ENCODE measurements around the gene ATIC.

The ATIC gene

GRCh38 chr2:215378045-215378444 is 66.2 kb downstream of the ATIC start:
- no peak for DNase-seq

DNA sequence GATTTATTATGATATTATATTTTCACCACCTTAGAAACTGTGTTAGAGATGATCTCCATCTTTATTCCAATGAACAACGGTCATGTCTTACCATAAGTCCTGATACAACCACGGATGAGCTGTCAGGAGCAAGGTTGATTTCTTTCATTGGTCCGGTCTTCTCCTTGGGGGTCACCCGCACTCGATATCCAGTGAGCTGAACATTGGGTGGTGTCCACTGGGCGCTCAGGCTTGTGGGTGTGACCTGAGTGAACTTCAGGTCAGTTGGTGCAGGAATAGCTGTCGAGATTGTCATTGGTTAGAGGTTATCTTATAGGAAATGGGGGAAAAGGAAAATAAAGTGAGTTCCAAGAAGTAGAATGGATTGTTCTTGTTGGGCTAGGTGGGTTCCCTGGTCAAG is 67.2 kb downstream of the ATIC start:
- no peak for DNase-seq

DNA sequence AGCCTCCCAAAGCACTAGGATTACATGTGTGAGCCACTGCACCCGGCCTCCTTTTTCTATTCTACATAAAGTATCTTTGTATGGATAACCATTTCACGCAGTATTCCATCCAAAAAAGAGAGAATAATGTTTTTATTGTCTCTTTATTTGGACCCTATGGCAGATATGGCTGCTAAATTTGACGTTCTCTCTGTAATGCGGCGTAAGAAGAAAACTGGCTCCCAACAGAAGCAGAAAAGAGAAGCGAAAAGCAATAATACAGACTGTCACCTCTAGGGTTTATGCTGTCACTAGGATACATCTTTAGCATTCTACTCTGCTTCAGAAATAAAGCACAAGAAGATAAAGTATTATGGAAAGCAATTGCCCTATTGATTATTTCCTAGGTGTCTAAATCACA is 68.1 kb downstream of the ATIC start:
- DNase-seq: no peak

DNA sequence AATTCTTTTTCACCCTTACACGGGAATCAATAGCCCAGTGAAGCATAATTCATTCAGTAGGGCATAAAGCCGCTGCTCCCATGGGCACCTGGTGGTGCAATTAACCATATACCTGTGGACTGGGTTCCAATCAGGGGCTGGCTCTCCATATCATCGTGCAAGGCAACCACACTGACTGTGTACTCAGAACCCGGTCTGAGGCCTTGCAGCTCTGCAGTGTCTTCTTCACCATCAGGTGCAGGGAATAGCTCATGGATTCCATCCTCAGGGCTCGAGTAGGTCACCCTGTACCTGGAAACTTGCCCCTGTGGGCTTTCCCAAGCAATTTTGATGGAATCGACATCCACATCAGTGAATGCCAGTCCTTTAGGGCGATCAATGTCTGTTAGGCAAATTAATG is 68.8 kb downstream of the ATIC start:
- DNase-seq: no peak

- DNase-seq: no peak
Measured at GRCh38 chr2:215382011-215382410, 70.2 kb downstream of the ATIC start.

DNA sequence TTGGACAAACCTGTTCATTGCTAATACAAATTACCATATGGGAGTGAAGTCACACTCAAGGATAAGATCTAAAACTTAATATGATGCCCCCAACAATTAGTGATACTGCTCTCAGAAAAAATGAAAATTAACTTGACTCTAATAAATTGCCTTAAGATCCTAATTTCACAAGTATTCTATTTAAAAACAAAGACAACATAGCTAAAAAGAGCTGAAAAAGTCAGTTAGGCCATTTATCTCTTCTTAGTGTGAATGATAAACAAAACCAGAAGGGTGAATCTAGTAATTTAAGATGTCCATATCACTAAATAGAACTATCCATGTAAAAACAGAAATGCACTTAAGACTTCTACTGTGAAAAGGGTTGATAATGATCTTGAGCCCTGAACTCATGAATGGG is 70.6 kb downstream of the ATIC start:
- DNase-seq: no peak

DNA sequence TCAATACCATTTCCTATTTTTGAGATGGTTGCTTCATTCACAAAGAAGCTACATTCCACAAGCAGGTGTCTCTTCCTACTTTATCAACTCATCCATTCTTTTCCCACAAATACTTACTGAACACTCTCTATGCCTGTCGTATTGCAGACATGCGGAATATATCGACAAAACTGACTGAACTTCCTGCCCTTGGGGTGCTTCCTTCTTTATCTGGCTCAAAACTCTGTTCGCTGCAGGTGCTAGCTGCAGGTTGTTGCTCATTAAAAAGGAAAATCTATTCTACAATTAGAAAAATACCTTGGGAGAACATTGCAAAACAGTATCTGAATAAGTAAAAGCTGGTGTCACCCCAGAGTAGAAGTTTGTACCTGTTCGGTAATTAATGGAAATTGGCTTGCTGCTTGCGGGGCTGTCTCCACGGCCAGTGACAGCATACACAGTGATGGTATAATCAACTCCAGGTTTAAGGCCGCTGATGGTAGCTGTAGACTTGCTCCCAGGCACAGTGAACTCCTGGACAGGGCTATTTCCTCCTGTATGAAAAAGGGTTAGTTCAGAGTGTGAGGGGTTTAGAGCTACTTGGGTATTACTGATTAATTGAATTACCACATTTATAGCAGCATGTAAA is 71.9 kb downstream of the ATIC start:
- DNase-seq: no peak

- no peak for DNase-seq
Measured at GRCh38 chr2:215384710-215385109, 72.9 kb downstream of the ATIC start.

- DNase-seq: no peak
Measured at GRCh38 chr2:215386566-215386965, 74.7 kb downstream of the ATIC start.

DNA sequence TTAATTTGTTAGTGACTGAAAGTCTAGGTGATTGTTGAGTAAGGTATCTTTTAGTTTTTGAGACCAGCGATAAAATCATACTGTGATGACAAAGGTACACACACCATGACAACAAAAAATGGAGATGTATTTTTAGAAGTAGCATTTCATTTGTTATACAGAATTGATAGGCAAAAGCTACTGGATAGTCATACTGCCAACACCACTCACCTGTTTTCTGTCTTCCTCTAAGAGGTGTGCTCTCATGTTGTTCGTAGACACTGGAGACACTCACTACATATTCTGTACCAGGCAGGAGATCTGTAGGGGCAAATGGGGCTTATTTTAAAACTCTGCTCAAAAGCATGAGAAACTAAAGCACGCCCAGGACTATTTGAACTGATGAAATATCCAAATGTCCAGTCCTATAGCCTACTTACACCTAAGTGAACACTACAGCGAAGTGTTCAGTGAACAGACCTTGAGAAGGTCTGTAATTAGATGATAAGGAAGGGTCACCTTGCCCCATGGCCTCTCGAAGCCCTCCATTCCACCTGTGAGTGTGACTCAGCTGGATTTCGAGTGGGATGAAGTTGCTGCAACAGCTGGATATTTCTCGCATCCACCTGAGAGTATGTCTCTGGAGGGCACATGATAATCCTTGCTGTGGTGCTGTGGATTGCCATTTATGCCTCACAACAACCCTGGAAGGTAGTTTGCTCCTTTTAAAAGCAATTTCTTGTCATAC is 76.3 kb downstream of the ATIC start:
- DNase-seq: no peak

GRCh38 chr2:215390550-215390913 is 78.7 kb downstream of the ATIC start:
- no peak for DNase-seq

GRCh38 chr2:215391531-215391930 is 79.7 kb downstream of the ATIC start:
- DNase-seq: no peak

DNA sequence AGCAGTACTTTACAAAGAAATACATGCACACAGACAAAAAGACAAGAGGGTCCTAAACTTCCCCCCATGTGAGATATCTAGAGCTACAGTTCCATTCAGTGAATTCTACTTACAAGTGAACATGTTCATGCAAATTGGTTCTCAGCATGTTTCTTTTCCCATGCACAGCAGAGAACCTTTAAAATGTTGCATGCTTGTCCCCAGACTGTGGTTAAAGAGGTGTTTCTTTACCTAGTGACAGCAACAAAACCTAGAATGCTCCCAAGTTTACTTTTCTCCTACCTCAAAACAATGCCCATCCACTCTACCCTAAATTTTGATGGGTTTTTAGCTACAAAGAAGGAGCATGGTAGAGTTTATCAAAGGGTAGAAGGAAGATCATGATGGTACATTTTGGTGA is 80.3 kb downstream of the ATIC start:
- DNase-seq: no peak

DNA sequence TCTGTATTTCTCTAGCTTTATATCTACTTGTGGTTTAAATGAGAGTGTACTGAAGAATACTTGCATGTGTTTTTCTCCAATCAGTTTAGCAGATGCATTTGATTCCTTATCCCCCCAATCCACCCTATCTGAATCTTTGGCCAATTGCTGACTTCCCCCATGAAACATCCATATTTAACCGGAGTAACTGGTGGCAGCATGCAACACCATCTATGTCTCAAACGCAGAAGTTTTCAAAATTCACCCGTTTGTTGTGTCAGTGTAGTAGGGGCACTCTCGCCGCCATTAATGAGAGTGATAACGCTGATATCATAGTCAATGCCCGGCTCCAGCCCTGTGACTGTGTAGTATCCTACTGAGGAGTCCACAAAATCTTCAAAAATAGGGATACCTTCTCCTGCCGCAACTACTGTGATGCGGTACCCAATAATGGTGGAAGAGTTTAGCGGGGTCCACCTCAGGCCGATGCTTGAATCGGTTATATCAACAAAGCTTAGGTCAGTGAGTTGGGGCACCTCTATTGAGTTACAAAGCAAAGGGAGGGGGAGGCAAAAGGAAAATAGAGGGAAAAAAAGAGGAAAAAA is 80.9 kb downstream of the ATIC start:
- no peak for DNase-seq

- DNase-seq: no peak
Measured at GRCh38 chr2:215394102-215394805, 82.4 kb downstream of the ATIC start.

DNA sequence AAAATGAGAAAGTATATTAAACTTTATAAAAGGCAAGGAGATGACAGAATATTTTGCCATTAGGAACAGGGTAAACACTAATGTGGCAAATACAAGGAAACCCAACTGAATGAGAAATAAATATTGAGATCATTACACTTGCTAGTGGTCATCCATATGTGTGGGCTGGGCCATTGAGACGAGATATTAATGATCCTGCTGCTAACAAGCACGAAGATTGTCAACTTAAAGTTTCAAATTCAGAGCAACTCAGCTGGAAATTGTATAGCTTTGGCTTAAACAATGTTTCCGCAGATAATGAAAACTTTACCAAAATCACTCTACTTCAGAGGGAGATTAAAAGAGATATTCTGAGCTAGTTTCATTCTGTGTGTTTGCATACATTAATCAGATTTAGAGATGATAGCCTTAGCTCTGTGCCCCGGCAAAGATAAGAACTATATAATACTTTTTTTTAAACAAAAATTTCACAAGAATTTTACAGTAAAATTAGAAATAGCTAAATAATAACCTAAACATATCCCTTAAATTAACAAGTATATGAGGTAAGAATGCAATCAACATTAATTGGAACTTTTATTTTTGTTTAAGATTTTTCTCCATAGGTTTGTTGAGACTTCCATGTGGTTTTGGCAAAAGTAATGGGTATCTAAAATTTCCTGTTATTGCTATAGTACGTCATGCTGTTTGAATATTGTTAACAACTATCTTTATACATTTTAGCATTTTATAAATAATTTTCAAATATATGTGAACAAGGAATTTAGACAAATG is 84.0 kb downstream of the ATIC start:
- no peak for DNase-seq

GRCh38 chr2:215396595-215397313 is 84.9 kb downstream of the ATIC start:
- no peak for DNase-seq

DNA sequence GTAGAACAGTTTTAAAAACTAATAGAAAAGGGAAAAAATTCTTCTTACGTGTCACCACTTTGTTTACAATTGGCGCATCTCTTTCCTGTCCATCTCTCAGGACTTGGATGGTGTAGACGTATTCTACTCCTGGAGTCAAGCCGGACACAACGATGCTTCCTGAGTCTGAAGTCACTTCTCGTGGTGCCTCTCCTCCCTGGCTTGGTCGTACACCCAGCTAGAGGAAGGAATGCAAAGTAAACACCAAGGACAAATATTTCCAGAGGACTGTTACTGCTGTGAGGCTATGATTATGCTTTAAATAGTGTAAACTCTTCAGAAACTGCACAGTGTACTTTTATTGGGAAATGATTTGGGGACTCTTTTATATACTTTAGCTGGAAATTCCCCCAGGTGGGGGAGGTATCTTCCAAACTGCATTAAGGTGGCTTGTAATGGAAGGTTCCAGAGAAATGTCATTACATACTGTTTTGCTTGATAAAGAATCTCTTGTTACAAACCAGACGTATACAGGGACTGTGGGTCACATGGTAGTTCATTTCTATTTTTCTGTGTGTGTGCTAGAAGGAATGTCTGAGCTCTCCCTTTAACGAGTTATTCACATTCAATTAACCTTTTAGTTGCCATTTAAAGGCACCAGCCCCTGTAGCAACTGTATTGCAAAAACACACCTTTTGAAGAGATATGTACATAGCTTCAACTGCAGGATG is 85.9 kb downstream of the ATIC start:
- DNase-seq: no peak

DNA sequence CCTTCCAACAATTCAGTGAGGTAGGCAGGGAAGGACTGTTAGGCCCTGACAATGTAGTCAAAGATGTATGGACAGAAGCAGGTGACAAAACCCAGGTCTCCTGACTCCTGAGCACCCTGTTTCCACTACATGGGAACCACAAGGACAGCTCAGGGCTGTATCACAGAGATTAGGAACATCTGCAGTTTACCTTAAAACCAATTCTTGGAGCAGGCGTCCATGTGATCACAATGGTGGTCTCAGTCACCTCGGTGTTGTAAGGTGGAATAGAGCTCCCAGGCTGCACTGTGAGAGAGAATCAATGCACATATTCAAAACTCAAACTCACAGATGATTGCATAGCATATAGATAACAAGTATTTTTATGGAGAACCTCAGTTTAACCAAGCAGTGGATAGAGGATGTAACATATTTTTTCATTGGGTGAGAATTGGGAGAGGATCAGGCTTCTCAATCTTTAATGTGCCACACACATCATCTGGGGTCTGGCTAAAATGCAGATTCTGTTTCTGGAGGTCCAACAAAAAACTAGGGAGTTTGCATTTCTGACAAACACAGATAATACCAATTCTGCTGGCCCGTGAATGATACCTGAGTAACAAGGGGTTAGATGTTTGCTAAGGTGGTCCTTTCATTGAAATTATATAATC is 87.3 kb downstream of the ATIC start:
- no peak for DNase-seq
